A673 (cell line): Measurements from ENCODE around the gene LRRC18. TPM values are rescaled to one million over a fixed set of nuclear protein-coding genes. Genes with fewer than 3 reads are reported as not detected.

Source experiments
- BruUV-seq: library from RNA; stranded (reverse); fragments of 400-500 nt; replicated peaks from 2 replicates; lab custom pipeline; 2021; lab: Mats Ljungman, UMichigan
- CTCF ChIA-PET: fragments of 300-600 bp; sonication (Branson Sonifier 250); formaldehyde crosslinking; loops from one replicate; lab custom pipeline; 2022; ENCODE audit warnings: antibody characterized with exemption; lab: Charles Lee
- POLR2A ChIA-PET: fragments of 300-600 bp; sonication (Branson Sonifier 250); formaldehyde crosslinking; loops from one replicate; lab custom pipeline; 2022; ENCODE audit warnings: antibody characterized with exemption; ENCODE audit not compliant: low non-redundant PET; lab: Charles Lee
- DNase-seq: peaks from one replicate; pipeline ENCODE4 v3.0.0-alpha.2; 2015; ENCODE audit warnings: low spot score
- H3K27ac ChIP-seq: fragments of 200-600 bp; sonication (generic); 2 replicates; pipeline ENCODE4 v1.5.1; 2016; ENCODE audit warnings: mixed run types, low read depth, mild to moderate bottlenecking, mixed read lengths, antibody characterized with exemption, low read length; ENCODE audit not compliant: poor library complexity, severe bottlenecking
- H3K27me3 ChIP-seq: fragments of 200-600 bp; sonication (generic); replicated peaks from 2 replicates; pipeline ENCODE4 v1.6.1; 2017; ENCODE audit warnings: mixed run types, low read depth, mild to moderate bottlenecking, mixed read lengths, antibody characterized with exemption, low read length; ENCODE audit not compliant: insufficient read depth, poor library complexity
- H3K36me3 ChIP-seq: fragments of 200-600 bp; sonication (generic); 2 replicates; pipeline ENCODE4 v1.6.1; 2016; ENCODE audit warnings: mixed run types, mild to moderate bottlenecking, mixed read lengths, antibody characterized with exemption, low read length; ENCODE audit not compliant: insufficient read depth, poor library complexity, severe bottlenecking
- H3K4me1 ChIP-seq: fragments of 200-600 bp; sonication (generic); 2 replicates; pipeline ENCODE4 v1.6.1; 2017; ENCODE audit warnings: mixed run types, mild to moderate bottlenecking, mixed read lengths, antibody characterized with exemption, low read length; ENCODE audit not compliant: insufficient read depth, poor library complexity, severe bottlenecking
- H3K4me3 ChIP-seq: fragments of 200-600 bp; sonication (generic); 2 replicates; pipeline ENCODE4 v1.5.1; 2016; ENCODE audit warnings: low read depth, mixed run types, mild to moderate bottlenecking, mixed read lengths, low read length; ENCODE audit not compliant: poor library complexity, severe bottlenecking
- H3K9me3 ChIP-seq: fragments of 200-600 bp; sonication (generic); 2 replicates; pipeline ENCODE4 v1.6.1; 2016; ENCODE audit warnings: mixed run types, low read depth, mild to moderate bottlenecking, mixed read lengths, antibody characterized with exemption, low read length; ENCODE audit not compliant: poor library complexity, severe bottlenecking
- EZH2 ChIP-seq: fragments of 200-600 bp; sonication (generic); IDR thresholded peaks from 2 replicates; pipeline ENCODE4 v1.6.1; 2017; ENCODE audit warnings: borderline replicate concordance, low read depth, mild to moderate bottlenecking, mixed read lengths, antibody characterized with exemption, low read length; ENCODE audit not compliant: poor library complexity, severe bottlenecking
- intact Hi-C: fragments of 100-400 bp; cut with micrococcal nuclease; formaldehyde crosslinking; loops from one replicate; pipeline ENCODE4 v1.10.0; 2022; ENCODE audit not compliant: unreplicated experiment
- total RNA-seq: library from RNA; stranded (reverse); gene quantifications from 2 replicates; pipeline ENCODE4 v1.2.3, GENCODE V29; 2021
- TF ChIP-seq, protein P1 (sequence below): fragments of 300-800, 200-600 bp; sonication (generic); conservative IDR thresholded peaks from 2 replicates; pipeline ENCODE4 v1.5.1; 2017; ENCODE audit warnings: low read depth, mild to moderate bottlenecking, antibody characterized with exemption, low read length, moderate library complexity, mixed read lengths

The LRRC18 gene
- total RNA-seq, 1 experiment from 2014 or later: not detected

DNA sequence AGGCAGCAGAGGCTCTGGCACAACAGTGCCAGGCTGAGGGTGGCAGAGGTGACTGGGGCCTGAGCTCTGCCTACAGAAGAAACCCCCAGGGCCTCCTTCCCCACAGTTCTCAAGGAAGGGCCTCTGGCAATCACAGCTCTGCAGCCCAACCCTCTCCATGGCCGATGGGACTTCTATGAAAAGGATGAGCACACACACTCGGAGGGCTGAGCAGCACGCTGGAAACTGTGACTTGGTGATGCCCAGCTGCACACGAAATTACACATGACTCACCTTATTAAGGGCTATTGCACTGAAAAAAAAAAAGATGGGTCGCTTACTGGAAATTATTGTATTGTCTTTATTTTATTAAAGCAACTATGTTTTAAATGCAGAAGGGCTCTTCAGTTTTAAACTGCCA lies 42.9 kb upstream of the LRRC18 start:
- intact Hi-C loops: loop anchor here (5.0 to 10.0 kb wide), 2 partner anchors 182 to 535 kb away; no protein-coding TSS in a partner anchor
- no peaks in the 10 kb centered on the region for H3K4me1 ChIP-seq
- DNase-seq: no peak
- H3K27me3 ChIP-seq: peaks cover 5% of the 10 kb centered on the region
- CTCF ChIA-PET: no interaction called here
- no peaks in the 10 kb centered on the region for H3K36me3 ChIP-seq
- TF ChIP-seq EZH2: no peak
- TF ChIP-seq, protein P1, sequence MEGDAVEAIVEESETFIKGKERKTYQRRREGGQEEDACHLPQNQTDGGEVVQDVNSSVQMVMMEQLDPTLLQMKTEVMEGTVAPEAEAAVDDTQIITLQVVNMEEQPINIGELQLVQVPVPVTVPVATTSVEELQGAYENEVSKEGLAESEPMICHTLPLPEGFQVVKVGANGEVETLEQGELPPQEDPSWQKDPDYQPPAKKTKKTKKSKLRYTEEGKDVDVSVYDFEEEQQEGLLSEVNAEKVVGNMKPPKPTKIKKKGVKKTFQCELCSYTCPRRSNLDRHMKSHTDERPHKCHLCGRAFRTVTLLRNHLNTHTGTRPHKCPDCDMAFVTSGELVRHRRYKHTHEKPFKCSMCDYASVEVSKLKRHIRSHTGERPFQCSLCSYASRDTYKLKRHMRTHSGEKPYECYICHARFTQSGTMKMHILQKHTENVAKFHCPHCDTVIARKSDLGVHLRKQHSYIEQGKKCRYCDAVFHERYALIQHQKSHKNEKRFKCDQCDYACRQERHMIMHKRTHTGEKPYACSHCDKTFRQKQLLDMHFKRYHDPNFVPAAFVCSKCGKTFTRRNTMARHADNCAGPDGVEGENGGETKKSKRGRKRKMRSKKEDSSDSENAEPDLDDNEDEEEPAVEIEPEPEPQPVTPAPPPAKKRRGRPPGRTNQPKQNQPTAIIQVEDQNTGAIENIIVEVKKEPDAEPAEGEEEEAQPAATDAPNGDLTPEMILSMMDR: no peak
- no peaks in the 10 kb centered on the region for H3K9me3 ChIP-seq
- POLR2A ChIA-PET: interaction anchor here (0.6 kb wide), 1 partner anchor 612 kb away, joined by 3 read pairs; no protein-coding TSS in a partner anchor
- H3K4me3 ChIP-seq: no peak overlapping the region
- H3K27ac ChIP-seq: no peak overlapping the region
- no TSS peak for BruUV-seq

DNA sequence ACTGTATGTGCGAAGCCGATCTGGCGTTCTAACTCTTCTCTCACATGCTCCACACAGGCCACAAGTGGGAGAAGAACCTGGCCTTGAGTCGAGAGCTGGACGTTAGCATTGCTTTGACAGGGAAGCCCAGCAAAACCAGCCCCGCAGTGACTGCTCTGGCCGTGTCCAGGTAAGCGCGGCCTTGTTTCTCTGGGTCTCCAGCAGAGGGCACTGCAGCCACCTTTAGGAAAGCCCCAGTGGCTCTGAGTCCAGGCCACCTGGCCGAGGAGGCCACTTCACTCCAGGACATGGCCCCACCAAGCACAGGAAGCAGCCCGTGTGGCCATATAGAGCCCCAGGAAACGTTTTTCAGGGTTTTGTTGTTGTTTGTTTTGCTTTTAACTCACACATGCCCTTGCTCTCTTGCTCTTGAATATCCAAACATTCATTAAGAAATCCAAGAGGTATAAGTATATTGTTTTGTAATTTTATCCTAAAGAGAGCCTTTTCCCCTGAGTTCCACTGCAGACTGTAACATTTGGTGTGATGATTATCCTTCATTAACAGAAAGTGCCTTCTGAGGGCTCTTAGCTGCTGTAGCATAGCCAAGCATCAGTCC lies 41.8 kb upstream of the LRRC18 start:
- DNase-seq: peak; percentile 15
- Histone ChIP-seq H3K27me3 (peaks cover 5% of the 10 kb centered on the region), H3K27ac (no peak overlapping the region), H3K4me1 (no peaks in the 10 kb centered on the region), H3K36me3 (no peaks in the 10 kb centered on the region), H3K4me3 (no peak overlapping the region), H3K9me3 (no peaks in the 10 kb centered on the region)
- TF ChIP-seq, protein P1: peak; percentile 75
- TF ChIP-seq EZH2: no peak
- POLR2A ChIA-PET: no interaction called here
- CTCF ChIA-PET: no interaction called here
- intact Hi-C loops: loop anchor here (5.0 to 10.0 kb wide), 2 partner anchors 183 to 536 kb away; no protein-coding TSS in a partner anchor
- BruUV-seq: no TSS peak

DNA sequence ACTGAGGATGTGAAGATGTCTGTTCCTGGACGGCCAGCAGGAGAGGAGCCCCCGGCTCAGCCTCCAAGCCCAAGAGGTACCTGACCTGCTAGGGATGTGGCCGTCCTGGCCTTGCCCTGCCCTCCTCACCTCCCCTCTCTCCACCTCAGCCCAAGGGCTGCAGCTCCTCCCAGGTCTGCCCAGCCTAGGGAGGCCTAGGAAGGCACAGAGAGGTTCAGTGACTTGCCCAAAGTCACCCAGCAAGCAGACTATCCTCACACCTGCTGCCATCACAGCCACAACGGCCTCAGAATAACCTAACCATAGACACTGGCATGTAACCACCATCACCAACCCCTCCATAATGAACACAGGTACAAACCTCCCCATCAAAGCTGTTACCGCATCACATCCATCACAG lies 38.7 kb upstream of the LRRC18 start:
- Histone ChIP-seq H3K4me1 (no peaks in the 10 kb centered on the region), H3K4me3 (no peak overlapping the region), H3K36me3 (no peaks in the 10 kb centered on the region), H3K27me3 (peaks cover 5% of the 10 kb centered on the region), H3K9me3 (no peaks in the 10 kb centered on the region), H3K27ac (no peak overlapping the region)
- BruUV-seq: no TSS peak
- TF ChIP-seq, protein P1: no peak
- no peak for TF ChIP-seq EZH2
- DNase-seq: no peak
- intact Hi-C loops: no loop called here
- ChIA-PET POLR2A (no interaction called here), CTCF (no interaction called here)
